Uterus (tissue), 2 donors: ENCODE data around the gene WDFY4.

Experiments used
- CTCF ChIP-seq, 4 experiments: fragments of 200-600 bp in 2 of 4; fragments of 450-650 bp in 2 of 4; sonication (generic) in 2 of 4; IDR thresholded peaks; one replicate each; pipeline ENCODE4 v1.5.1; 2016 to 2019; ENCODE audit warnings: antibody characterized with exemption in 4 of 4, mild to moderate bottlenecking in 2 of 4, moderate library complexity in 1 of 4
- POLR2A ChIP-seq, 2 donors: fragments of 450-650 bp; IDR thresholded peaks; one replicate each; pipeline ENCODE4 v1.6.1; 2016; ENCODE audit warnings: antibody characterized with exemption in 2 of 2, mild to moderate bottlenecking in 1 of 2, moderate library complexity in 1 of 2

- TF ChIP-seq CTCF (IDR thresholded peaks at IDR 0.05) (no peak), POLR2A (IDR thresholded peaks at IDR 0.05) (no peak)
These were observed 239.1 kb downstream of the WDFY4 start for GRCh38 chr10:48923748-48924147.
